Brain microvascular endothelial cell (primary cell): Measurements from ENCODE around the gene C16orf74.

ENCODE experiments used
- DNase-seq: peaks from one replicate; pipeline ENCODE4 v3.0.0-alpha.2; 2020
- H3K27ac ChIP-seq: fragments of 250-450 bp; sonication (Bioruptor Pico); 2 replicates; pipeline ENCODE4 v1.5.1; 2020; ENCODE audit warnings: mild to moderate bottlenecking, moderate library complexity
- H3K27me3 ChIP-seq: fragments of 250-450 bp; sonication (Bioruptor Pico); replicated peaks from 2 replicates; pipeline ENCODE4 v1.5.1; 2020; ENCODE audit warnings: mild to moderate bottlenecking
- H3K36me3 ChIP-seq: fragments of 250-450 bp; sonication (Bioruptor Pico); replicated peaks from 2 replicates; pipeline ENCODE4 v1.5.1; 2020; ENCODE audit warnings: mild to moderate bottlenecking
- H3K4me3 ChIP-seq: 2 replicates; pipeline ENCODE4 v1.5.1; 2011; ENCODE audit warnings: low read depth, mild to moderate bottlenecking, control low read depth, low read length, moderate library complexity
- CTCF ChIP-seq: IDR thresholded peaks from 2 replicates; pipeline ENCODE4 v1.5.1; 2011; ENCODE audit warnings: low read depth, mild to moderate bottlenecking, moderate library complexity, low read length, control low read depth, inconsistent platforms; ENCODE audit errors: missing control alignments
- in situ Hi-C: cut with HindIII; loops from 2 replicates; pipeline ENCODE4 v1.10.0; 2017; ENCODE audit warnings: low sequenced_read_pairs, low pct_ligation_motif_present

The C16orf74 gene

GRCh38 chr16:85736921-85737320 lies 14.0 kb downstream of the C16orf74 start:
- Histone ChIP-seq H3K27me3 (no peaks in the 10 kb centered on the region), H3K27ac (no peak overlapping the region), H3K36me3 (no peaks in the 10 kb centered on the region), H3K4me3 (no peak overlapping the region)
- TF ChIP-seq CTCF, result no peak
- no peak for DNase-seq
- in situ Hi-C loops, result no loop called here

- TF ChIP-seq CTCF, result no peak
- no peaks in the 10 kb centered on the region for H3K27me3 ChIP-seq
- in situ Hi-C loops, result no loop called here
- no peak for DNase-seq
- no peaks in the 10 kb centered on the region for H3K36me3 ChIP-seq
- no peak overlapping the region for H3K4me3 ChIP-seq
- no peak overlapping the region for H3K27ac ChIP-seq
These were observed 14.9 kb downstream of the C16orf74 start for GRCh38 chr16:85735946-85736345.

GRCh38 chr16:85735225-85735635 lies 15.7 kb downstream of the C16orf74 start:
- Histone ChIP-seq H3K4me3 (no peak overlapping the region), H3K27me3 (no peaks in the 10 kb centered on the region), H3K36me3 (no peaks in the 10 kb centered on the region), H3K27ac (no peak overlapping the region)
- no peak for TF ChIP-seq CTCF
- DNase-seq, result no peak
- in situ Hi-C loops, result no loop called here

- in situ Hi-C loops, result no loop called here
- no peak for TF ChIP-seq CTCF
- H3K4me3 ChIP-seq, result no peak overlapping the region
- no peaks in the 10 kb centered on the region for H3K27me3 ChIP-seq
- DNase-seq, result no peak
- no peak overlapping the region for H3K27ac ChIP-seq
- H3K36me3 ChIP-seq, result no peaks in the 10 kb centered on the region
These were observed 16.4 kb downstream of the C16orf74 start for GRCh38 chr16:85734311-85735017.

- DNase-seq, result peak; percentile 32
- TF ChIP-seq CTCF, result no peak
- Histone ChIP-seq H3K36me3 (no peaks in the 10 kb centered on the region), H3K27ac (no peak overlapping the region), H3K27me3 (no peaks in the 10 kb centered on the region), H3K4me3 (no peak overlapping the region)
- in situ Hi-C loops, result no loop called here
These were observed 17.1 kb downstream of the C16orf74 start for GRCh38 chr16:85733839-85734170.
